ENCODE results near the gene SETD1A. TPM values are rescaled to one million over a fixed set of nuclear protein-coding genes. Genes with fewer than 3 reads are reported as not detected.
A peak's percentile ranks its signal among the peaks of the same experiment; 100 is the strongest.

SETD1A gene
- total and polyA plus RNA-seq, 9 of the 15 experiments (the other 6 are each of a cell fraction or from before 2014, with no cell fraction given), result 0.08 to 36.0 (median 4.2) TPM

DNA sequence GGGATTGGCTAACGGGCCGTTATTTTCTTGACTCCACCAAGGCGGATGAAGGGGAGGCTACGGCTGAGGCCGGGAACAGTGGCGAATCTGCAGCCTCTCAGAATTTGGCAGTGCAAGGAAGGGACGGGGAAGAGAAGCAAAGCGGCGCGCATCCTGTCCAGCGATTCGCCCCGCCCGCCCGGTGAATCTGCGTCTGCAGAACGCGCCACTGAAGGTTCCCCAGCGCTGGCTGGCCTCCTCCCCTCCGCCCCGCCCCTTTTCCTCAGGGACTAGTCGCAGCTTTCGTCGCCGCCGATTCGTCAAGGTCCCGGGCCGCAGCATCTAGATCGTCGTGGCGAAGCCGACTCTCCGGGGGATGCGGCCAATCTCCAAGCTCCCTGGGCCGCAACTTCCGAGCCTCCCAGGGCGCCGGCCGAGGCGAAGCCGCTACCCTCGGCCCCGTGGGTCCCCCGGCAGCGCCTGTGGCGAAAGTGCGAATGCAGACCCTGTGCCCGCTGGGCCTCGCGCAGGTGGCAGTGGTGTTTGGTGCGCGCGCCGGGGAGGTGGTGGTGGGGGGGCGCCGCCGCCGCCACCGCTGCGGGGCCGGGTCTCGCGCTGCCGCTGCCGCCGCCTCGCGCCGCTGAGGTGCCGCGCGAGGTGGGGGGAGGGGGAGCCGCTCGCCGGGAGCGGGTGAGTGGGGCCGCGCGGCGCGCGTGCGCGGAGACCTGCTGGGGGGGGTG is at the start of gene SETD1A (continued):
- TF ChIP-seq, protein P1, sequence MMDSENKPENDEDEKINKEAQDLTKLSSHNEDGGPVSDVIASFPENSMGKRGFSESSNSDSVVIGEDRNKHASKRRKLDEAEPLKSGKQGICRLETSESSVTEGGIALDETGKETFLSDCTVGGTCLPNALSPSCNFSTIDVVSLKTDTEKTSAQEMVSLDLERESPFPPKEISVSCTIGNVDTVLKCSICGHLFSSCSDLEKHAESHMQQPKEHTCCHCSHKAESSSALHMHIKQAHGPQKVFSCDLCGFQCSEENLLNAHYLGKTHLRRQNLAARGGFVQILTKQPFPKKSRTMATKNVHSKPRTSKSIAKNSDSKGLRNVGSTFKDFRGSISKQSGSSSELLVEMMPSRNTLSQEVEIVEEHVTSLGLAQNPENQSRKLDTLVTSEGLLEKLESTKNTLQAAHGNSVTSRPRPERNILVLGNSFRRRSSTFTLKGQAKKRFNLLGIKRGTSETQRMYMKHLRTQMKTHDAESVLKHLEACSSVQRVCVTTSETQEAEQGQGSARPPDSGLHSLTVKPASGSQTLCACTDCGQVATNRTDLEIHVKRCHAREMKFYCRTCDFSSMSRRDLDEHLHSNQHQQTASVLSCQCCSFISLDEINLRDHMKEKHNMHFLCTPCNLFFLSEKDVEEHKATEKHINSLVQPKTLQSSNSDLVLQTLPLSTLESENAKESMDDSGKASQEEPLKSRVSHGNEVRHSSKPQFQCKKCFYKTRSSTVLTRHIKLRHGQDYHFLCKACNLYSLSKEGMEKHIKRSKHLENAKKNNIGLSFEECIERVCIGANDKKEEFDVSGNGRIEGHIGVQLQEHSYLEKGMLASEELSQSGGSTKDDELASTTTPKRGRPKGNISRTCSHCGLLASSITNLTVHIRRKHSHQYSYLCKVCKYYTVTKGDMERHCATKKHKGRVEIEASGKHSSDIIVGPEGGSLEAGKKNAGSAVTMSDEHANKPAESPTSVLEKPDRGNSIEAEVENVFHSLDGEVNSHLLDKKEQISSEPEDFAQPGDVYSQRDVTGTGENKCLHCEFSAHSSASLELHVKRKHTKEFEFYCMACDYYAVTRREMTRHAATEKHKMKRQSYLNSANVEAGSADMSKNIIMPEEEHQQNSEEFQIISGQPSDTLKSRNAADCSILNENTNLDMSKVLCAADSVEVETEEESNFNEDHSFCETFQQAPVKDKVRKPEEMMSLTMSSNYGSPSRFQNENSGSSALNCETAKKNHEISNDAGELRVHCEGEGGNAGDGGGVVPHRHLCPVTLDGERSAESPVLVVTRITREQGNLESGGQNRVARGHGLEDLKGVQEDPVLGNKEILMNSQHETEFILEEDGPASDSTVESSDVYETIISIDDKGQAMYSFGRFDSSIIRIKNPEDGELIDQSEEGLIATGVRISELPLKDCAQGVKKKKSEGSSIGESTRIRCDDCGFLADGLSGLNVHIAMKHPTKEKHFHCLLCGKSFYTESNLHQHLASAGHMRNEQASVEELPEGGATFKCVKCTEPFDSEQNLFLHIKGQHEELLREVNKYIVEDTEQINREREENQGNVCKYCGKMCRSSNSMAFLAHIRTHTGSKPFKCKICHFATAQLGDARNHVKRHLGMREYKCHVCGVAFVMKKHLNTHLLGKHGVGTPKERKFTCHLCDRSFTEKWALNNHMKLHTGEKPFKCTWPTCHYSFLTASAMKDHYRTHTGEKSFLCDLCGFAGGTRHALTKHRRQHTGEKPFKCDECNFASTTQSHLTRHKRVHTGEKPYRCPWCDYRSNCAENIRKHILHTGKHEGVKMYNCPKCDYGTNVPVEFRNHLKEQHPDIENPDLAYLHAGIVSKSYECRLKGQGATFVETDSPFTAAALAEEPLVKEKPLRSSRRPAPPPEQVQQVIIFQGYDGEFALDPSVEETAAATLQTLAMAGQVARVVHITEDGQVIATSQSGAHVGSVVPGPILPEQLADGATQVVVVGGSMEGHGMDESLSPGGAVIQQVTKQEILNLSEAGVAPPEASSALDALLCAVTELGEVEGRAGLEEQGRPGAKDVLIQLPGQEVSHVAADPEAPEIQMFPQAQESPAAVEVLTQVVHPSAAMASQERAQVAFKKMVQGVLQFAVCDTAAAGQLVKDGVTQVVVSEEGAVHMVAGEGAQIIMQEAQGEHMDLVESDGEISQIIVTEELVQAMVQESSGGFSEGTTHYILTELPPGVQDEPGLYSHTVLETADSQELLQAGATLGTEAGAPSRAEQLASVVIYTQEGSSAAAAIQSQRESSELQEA (IDR thresholded peaks at IDR 0.05; ENCODE audit: low read depth), result no peak
- TF ChIP-seq MAFF (IDR thresholded peaks at IDR 0.05; ENCODE audit: low read length) (no peak), TOE1 (IDR thresholded peaks at IDR 0.05; ENCODE audit: borderline replicate concordance) (peak; percentile 99), TOE1 (CRISPR knock-in tag; IDR thresholded peaks at IDR 0.05; ENCODE audit: borderline replicate concordance, low read depth) (no peak), SMAD2 (IDR thresholded peaks at IDR 0.05; ENCODE audit: low read depth, low read length) (no peak), RBM39 (optimal IDR thresholded peaks at IDR 0.05; ENCODE audit: low read depth, low read length) (no peak), SUPT5H (IDR thresholded peaks at IDR 0.05) (0 out of 2 replicates have a peak, but pooled peaks have one; percentile 44), NFYB (IDR thresholded peaks at IDR 0.05; ENCODE audit: extremely low read depth, insufficient read length) (peak; percentile 22)
- TF ChIP-seq, protein P2, sequence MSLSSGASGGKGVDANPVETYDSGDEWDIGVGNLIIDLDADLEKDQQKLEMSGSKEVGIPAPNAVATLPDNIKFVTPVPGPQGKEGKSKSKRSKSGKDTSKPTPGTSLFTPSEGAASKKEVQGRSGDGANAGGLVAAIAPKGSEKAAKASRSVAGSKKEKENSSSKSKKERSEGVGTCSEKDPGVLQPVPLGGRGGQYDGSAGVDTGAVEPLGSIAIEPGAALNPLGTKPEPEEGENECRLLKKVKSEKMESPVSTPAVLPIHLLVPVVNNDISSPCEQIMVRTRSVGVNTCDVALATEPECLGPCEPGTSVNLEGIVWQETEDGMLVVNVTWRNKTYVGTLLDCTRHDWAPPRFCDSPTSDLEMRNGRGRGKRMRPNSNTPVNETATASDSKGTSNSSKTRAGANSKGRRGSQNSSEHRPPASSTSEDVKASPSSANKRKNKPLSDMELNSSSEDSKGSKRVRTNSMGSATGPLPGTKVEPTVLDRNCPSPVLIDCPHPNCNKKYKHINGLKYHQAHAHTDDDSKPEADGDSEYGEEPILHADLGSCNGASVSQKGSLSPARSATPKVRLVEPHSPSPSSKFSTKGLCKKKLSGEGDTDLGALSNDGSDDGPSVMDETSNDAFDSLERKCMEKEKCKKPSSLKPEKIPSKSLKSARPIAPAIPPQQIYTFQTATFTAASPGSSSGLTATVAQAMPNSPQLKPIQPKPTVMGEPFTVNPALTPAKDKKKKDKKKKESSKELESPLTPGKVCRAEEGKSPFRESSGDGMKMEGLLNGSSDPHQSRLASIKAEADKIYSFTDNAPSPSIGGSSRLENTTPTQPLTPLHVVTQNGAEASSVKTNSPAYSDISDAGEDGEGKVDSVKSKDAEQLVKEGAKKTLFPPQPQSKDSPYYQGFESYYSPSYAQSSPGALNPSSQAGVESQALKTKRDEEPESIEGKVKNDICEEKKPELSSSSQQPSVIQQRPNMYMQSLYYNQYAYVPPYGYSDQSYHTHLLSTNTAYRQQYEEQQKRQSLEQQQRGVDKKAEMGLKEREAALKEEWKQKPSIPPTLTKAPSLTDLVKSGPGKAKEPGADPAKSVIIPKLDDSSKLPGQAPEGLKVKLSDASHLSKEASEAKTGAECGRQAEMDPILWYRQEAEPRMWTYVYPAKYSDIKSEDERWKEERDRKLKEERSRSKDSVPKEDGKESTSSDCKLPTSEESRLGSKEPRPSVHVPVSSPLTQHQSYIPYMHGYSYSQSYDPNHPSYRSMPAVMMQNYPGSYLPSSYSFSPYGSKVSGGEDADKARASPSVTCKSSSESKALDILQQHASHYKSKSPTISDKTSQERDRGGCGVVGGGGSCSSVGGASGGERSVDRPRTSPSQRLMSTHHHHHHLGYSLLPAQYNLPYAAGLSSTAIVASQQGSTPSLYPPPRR (CRISPR knock-in tag; IDR thresholded peaks at IDR 0.05; ENCODE audit: borderline replicate concordance), result no peak
- TF ChIP-seq, protein P3, sequence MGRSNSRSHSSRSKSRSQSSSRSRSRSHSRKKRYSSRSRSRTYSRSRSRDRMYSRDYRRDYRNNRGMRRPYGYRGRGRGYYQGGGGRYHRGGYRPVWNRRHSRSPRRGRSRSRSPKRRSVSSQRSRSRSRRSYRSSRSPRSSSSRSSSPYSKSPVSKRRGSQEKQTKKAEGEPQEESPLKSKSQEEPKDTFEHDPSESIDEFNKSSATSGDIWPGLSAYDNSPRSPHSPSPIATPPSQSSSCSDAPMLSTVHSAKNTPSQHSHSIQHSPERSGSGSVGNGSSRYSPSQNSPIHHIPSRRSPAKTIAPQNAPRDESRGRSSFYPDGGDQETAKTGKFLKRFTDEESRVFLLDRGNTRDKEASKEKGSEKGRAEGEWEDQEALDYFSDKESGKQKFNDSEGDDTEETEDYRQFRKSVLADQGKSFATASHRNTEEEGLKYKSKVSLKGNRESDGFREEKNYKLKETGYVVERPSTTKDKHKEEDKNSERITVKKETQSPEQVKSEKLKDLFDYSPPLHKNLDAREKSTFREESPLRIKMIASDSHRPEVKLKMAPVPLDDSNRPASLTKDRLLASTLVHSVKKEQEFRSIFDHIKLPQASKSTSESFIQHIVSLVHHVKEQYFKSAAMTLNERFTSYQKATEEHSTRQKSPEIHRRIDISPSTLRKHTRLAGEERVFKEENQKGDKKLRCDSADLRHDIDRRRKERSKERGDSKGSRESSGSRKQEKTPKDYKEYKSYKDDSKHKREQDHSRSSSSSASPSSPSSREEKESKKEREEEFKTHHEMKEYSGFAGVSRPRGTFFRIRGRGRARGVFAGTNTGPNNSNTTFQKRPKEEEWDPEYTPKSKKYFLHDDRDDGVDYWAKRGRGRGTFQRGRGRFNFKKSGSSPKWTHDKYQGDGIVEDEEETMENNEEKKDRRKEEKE (IDR thresholded peaks at IDR 0.05; ENCODE audit: borderline replicate concordance in 1 of 2, control insufficient read depth in 1 of 2, low read depth in 2 of 2, low read length in 1 of 2), result no peak
